T-helper 2 cell treated with Interferon-gamma antibody and Interleukin-4, amounts not matched to agents 100 ng/mL and 5 ng/mL, for 36 hours (primary cell): ENCODE measurements around the gene TUBGCP2. TPM values are rescaled to one million over a fixed set of nuclear protein-coding genes. Genes with fewer than 3 reads are reported as not detected.

Experiments used
- intact Hi-C: fragments of 100-400 bp; cut with micrococcal nuclease; formaldehyde crosslinking; loops from one replicate; pipeline ENCODE4 v1.15.1; 2023
- total RNA-seq: library from RNA; stranded (reverse); gene quantifications from 2 replicates; pipeline ENCODE4 v1.2.3, GENCODE V29; 2022

Gene TUBGCP2
- total RNA-seq, result 54.4 and 61.5 TPM in 2 replicates

DNA sequence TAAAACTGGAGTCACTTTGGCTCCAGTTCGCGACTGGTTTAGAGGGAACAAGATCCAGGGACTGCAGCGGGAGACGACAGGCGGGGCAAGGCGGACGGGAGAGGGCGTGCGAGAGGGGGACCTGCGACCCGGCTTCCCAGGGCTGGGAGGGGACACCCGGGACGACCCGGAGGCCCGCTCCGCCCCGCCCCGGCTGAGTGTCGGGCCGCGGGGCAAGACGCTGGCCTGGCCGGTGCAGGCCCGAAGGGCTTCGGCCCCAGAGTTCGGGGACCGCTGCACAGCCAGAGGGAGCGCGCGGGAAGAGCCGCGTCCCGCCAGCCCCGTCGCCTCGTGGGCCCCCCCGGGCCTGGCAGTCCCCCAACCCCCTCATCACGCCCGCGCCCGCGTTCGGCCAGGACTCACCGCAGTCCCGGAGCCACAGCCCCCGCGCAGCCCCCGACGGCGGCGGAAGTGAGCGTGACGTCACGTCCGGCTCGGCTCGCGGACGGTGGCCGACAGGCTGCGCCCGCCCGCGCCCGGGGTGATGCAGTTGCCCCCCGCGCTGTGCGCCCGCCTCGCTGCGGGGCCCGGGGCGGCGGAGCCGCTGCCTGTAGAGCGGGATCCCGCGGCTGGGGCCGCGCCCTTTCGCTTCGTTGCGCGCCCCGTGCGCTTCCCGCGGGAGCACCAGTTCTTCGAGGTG is at the start of gene TUBGCP2, which contains the start of gene ZNF511:
Gene TUBGCP2, minus strand, starts transcription at position 452 of the 679 bp plus-strand sequence. CDS start 5,931 bp downstream, outside the sequence.
Gene ZNF511, plus strand, starts transcription at position 494 of the 679 bp plus-strand sequence. Its CDS starts 30 bp downstream, at position 524.
- intact Hi-C loops, result loop anchor here (1.0 to 5.0 kb wide), 8 partner anchors 10 to 1146 kb away; partner anchors contain the start of genes ECHS1 and FUOM

DNA sequence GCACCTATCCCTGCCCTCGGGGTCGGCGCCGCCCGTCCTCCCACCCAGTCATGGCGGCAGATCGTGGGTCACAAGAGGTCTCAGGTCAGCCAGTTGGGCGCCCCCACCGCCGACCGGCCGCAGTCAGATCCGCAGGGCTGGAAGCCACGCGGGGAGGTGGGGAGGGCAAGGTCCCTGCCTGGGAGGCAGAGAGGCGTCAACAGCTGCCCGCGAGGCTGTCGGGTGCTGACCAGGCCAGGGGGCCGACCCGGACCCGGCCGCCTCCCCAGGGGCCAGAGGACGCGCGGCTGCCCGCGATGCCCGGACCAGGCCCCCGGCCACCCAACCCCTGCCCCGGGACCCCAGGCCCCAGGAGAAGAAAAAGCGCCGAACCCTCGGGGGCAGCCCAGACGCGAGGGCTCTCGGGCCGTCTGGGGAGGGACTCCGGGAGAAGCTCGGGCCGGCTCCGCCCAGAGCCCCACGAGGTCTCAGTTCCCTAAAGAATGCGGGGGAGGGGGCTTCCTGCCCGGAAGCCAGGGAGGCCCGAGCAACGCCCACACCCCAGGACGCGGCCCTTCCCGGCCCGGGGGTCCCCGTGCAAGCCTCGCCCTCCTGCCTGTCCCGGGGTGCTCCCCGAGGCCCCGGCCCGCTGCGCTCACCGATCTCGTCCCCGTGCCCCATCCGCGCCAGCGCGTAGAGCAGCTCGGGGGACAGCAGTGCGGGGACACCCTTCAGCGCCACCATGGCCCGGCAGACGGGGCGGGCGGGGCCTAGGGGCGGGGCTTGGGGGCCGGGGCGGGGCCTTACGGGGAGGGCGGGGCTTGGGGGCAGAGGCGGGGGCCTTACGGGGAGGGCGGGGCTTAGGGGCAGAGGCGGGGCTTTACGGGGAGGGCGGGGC is 48.9 kb upstream of the TUBGCP2 start, which contains the start of gene FUOM:
Gene FUOM, minus strand, starts transcription at position 735 of the 877 bp plus-strand sequence. Its CDS starts 12 bp downstream, at position 723.
- intact Hi-C loops, result loop anchor here (1.0 kb wide), 3 partner anchors 21 to 48 kb away; partner anchors contain the start of gene MTG1

GRCh38 chr10:133356549-133357284 is 48.0 kb upstream of the TUBGCP2 start:
- intact Hi-C loops, result loop anchor here (1.0 kb wide), 1 partner anchor 22 kb away; no protein-coding TSS in a partner anchor

GRCh38 chr10:133355991-133356390 is 47.3 kb upstream of the TUBGCP2 start:
- intact Hi-C loops, result no loop called here

GRCh38 chr10:133355266-133355665 is 46.6 kb upstream of the TUBGCP2 start:
- intact Hi-C loops, result no loop called here

- intact Hi-C loops, result no loop called here
These were observed 46.1 kb upstream of the TUBGCP2 start for GRCh38 chr10:133354672-133355240.

- intact Hi-C loops, result no loop called here
These were observed 45.4 kb upstream of the TUBGCP2 start for GRCh38 chr10:133353988-133354605.

DNA sequence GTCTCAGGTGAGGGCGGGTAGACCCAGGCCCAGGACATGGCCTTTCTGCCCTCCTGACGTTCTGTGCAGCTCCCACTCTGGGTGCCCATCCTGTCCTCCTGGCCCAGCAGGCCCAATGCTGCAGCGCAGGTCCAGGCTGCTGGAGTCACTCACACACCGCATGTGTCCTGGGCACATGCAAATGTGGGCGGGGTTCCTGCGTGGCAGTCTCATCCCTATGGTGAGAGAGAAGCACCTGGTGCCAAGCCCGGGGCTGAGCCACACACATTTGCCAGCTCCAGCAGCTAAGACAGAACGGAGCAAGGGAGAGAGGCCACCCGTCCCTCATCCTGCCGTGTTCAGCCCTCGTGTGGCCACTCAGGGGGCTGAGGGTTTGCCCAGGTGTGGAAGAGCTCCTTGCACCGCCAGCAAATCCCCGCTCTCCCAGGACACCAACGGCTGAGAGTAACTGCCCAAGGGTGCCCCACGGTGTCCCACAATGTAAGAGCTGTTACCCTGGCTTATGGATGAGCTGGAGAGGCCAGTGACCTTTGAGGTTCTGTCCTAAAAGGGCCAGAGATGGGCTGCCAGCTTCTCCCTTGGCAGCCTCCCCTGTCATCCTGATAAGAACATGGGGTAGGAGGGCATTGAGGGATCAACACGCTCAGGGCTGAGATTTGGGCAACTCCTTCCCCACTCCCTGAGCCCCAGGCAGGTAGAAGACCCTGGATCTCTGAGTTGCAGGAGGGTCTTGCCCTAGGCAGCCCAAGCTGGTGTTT is 44.7 kb upstream of the TUBGCP2 start:
- intact Hi-C loops, result no loop called here

GRCh38 chr10:133351408-133352318 is 43.0 kb upstream of the TUBGCP2 start:
- intact Hi-C loops, result no loop called here

DNA sequence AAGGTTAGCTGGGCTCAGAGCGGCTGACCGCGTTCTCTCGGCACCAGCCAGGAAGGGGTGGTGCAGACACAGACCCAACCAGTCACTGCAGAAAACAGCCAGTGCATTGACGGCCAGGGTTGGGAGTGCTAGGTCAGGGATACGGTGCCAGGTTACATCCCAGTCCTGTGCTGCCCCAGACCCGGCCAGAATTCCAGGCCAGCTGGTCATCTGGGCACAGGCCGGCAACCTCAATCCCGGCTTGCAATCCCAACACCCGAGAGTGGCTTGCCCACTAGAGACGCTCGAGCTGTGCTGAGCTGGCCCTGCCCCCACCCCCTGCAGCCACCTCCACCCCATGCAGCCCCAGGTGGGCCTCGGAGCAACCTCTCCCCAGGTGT is 42.3 kb upstream of the TUBGCP2 start:
- intact Hi-C loops, result no loop called here

DNA sequence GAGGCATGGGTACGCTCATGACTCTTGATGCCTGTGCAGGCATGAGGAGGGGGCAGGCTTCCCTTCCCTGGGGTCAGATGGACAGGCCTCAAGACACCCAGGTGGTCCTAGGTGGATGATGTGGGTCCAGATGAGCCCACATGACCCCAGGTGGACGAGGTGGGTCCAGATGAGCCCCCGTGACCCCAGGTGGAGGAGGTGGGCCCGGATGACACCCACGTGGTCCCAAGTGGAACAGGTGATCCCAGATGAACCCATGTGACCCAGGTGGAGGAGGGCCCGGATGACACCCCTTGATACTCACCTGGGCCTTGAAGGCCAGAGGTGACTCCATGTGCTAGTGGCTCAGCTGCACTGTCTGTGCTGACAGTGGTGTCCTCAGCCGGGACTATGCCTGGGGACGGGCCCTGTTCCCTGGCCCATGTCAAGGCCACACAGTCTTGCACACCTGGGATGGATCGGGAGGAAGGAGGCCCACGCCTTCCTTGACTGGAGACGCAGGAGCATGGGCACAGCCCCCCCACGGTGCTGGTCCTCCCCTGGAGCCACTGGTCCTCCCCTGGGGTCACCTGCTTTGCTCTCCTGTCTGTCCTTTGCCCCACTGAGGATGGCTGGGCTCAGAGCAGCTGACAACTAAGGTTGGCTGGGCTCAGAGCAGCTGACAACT is 41.7 kb upstream of the TUBGCP2 start:
- intact Hi-C loops, result no loop called here

- intact Hi-C loops, result no loop called here
These were observed 40.9 kb upstream of the TUBGCP2 start for GRCh38 chr10:133349577-133350011.

DNA sequence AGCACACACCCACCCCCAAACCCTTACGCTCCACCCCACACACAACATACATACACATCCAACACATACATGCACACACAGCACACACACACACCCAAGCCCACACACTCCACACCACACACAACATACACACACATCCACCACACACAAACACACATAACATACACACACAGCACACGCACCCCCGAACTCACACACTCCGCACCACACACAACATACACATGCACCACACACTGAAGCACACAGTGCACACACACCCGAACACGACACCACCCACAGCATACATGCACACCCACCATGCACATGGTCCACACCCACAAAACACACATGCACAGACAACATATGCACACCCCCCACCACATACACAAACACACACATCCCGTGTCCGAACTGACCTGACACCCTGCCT is 40.5 kb upstream of the TUBGCP2 start:
- intact Hi-C loops, result no loop called here

DNA sequence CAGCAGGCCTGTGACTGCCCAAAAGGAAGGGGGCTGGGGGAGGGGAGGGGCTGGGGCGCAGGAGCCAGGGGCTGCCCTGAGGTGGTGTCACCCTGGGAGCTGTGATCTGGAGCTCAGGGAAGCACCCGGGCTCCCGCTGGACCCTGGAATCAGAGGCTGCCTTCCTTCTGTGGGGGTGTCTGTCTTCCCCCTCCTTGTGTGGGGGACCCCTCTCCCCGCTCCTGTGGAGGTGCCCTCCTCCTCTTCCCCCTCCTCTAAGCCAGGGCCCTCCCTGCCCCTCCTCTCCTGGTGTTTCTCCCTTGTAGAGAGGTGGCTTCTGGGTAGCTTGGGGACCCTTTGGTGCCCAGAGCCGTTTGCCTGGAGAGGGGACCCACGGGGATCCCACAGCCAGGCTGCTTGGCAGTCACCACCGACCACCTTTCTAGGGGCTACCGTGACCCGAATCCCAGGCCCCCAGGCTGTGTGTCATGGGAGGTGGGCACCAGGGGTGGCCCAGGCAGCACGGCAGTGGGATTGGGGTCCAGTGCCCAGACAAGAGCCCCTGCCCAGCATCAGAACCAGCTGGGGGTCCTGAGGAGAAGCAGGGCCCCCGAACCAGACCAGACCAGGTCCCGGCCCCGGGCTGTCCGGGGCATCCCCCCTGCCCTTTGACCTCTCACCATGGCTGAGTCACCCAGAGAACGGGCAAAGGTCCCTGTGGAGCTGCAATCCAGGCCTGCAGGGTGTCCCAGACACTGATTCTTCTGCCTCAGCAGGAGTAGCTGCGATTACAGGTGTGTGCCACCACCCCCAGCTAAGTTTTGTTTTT is 39.2 kb upstream of the TUBGCP2 start:
- intact Hi-C loops, result no loop called here

DNA sequence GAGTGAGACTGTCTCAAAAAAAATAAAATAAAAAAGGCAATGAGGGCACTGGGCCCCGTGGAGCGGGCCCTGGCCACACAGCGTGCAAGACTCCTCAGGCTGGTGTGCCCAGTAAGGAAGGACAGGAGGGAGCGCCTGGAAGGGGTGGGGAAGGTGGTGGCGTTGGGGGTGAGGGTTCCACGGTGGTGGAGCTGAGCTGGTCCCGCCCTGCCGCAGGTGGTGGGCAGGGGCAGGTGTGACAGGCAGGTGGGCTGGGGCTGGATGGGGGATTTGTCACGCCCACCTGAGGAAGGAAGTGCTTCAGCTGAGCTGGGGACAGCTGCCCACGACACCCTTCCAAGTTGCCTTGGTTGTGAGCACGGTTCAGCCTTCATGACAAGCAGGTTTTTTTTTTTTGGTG is 37.7 kb upstream of the TUBGCP2 start:
- intact Hi-C loops, result no loop called here

DNA sequence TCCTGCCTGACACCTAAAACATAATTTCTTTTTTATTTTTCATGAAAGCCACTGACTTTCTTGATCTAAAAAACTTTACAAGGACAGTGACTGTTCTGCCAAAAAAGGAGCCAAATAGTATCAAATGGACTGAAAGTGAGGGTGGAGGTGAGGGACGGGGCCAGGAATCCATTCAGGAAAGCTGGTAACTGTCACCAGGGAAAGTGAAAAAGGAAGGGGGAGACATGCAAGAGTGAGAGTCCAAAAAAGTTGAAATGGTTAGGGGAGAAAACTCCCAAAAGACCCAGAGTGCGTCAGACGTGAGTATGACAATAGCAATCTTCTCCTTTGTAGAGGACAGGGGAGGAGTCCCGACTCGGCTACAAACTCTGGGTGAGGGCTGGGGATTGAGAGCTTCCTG is 35.6 kb upstream of the TUBGCP2 start:
- intact Hi-C loops, result no loop called here

DNA sequence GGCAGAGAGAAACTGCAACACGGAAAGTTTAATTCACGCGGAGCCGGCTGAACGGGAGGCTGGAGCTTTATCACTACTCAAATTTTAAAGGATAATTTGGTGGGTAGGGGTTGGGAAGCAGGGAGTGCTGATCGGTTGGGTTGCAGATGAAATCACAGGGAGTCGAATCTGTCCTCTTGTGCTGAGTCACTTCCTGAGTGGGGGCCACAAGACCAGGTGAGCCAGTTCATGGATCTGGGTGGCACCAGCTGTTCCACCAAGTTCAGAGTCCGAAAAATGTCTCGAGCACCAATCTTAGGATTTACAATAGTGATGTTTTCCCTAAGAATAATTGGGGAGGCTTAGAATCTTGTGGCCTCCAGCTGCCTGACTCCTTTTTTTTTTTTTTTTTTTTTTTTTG is 34.9 kb upstream of the TUBGCP2 start:
- intact Hi-C loops, result no loop called here
